GM18499 (cell line): ENCODE results near the gene AGTRAP.

ENCODE experiments used
- ATAC-seq: cut with Tn5 transposase; IDR thresholded peaks from one replicate; pipeline ENCODE4 v1.9.1; 2021; ENCODE audit warnings: moderate number of reproducible peaks; ENCODE audit not compliant: insufficient read depth, unreplicated experiment

Gene AGTRAP

DNA sequence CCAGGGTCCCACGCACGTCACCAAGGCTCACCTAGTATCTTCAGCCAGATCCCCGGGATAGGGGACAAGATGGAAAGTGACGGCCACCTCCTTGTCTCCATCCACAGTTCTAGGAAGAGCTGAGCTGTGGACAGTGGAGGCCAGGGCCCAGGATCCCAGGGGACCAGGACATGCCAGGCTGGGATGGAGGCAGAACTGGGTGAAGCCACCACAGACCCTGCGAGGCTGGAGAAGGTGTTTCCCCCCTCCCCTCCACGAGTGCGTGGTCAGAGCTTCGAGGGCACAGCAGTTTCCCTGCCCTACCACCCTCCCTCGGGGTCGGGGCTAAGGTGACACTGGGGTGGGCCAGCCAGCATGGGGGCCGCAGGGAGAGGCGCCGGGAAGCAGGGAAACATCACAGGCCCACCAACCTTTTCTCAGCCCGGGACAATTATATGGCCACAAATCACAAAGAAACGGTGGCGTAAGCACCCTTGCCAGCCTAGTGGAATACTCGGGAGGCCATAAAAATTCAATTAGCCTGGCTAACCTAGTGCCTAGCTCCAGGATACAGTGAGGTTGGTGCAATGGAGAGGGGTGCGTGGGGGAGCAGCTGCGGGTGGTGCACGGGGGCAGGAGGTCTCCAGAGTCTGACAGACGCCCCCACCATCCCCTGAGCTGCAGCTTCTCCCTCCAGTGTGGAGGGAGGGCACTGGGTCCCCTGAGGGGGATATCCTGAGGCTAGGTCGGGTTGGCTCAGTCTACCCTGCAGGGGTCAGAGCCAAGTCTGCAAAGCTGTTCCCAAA is 31.1 kb upstream of the AGTRAP start:
- ATAC-seq = no peak

GRCh38 chr1:11705596-11705995 is 30.3 kb upstream of the AGTRAP start:
- ATAC-seq = no peak

DNA sequence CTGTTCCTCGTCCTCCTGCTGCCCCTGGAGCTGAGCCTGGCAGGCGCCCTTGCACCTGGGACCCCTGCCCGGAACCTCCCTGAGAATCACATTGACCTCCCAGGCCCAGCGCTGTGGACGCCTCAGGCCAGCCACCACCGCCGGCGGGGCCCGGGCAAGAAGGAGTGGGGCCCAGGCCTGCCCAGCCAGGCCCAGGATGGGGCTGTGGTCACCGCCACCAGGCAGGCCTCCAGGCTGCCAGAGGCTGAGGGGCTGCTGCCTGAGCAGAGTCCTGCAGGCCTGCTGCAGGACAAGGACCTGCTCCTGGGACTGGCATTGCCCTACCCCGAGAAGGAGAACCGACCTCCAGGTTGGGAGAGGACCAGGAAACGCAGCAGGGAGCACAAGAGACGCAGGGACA is 29.6 kb upstream of the AGTRAP start:
- ATAC-seq = no peak

GRCh38 chr1:11707621-11708276 is 28.2 kb upstream of the AGTRAP start:
- ATAC-seq = no peak

DNA sequence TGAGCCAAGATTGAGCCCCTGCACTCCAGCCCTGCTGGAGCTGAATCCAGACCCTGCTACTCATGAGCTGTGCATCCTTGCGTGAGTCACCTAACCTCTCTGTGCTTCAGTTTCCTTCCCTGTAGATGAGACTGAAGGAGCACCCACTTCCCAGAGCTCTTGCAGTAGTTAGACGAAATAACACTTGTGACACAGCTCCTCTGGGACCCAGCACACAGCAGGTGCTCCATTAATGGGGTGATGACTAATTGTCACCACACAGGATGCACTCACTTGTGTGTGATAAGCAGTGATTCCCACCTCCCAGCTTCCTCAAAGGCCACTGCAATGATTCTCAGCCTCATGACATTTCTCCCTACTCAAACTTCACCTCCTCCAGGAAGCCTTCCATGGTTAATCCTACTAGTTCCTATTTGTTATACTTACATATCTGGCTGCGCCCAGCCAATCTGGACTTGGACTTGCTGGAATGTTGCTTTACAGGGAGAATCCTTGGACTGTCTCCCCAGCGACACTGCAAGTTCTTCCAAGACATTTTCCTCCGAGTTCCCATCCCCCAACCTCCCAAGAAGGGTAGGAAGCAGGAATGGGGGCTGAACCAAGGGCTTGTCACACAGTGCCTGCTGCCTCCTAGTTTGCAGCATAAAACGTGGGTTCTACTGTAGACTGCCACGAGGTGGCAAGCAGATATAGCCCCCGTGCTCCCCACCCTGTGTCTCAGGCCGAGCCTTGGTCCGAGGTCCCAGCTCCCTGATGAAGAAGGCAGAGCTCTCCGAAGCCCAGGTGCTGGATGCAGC is 27.2 kb upstream of the AGTRAP start:
- no peak for ATAC-seq

GRCh38 chr1:11711490-11711889 is 24.4 kb upstream of the AGTRAP start:
- ATAC-seq = no peak

- ATAC-seq = no peak
Measured at GRCh38 chr1:11712285-11712684, 23.7 kb upstream of the AGTRAP start.

DNA sequence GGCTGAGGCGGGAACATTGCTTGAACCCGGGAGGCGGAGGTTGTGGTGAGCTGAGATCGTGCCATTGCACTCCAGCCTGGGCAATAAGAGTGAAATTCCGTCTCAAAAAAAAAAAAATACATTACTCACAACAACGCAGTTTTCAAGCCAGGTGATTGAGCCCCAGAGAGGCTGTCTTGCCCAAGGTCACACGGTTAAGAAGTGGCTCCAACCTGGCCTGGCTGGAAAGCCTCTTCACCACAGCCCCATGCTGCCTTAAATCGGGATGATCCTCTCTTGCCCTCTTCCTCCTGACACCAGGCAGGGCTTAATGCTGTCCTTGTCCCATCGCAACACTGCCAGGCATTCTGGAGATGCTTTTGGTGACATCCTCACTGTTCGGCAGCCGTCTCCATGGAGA is 22.8 kb upstream of the AGTRAP start:
- no peak for ATAC-seq

GRCh38 chr1:11714831-11715575 is 20.9 kb upstream of the AGTRAP start:
- no peak for ATAC-seq

- no peak for ATAC-seq
Measured at GRCh38 chr1:11719313-11720032, 16.5 kb upstream of the AGTRAP start.

DNA sequence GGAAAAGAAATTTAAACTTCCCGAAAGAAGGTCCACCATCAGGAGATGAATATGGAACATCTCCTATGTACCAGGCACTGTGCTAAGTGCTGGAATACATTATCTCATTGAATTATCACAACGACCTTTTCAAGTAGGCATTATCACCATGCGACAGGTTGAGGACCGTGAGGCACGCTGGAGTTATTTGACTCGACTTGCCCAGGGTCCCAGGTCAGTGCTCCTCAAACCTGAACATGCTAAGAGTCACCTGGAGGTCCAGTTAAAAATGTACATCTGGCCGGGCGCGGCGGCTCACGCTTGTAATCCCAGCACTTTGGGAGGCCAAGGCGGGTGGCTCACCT is 15.9 kb upstream of the AGTRAP start:
- ATAC-seq = no peak

DNA sequence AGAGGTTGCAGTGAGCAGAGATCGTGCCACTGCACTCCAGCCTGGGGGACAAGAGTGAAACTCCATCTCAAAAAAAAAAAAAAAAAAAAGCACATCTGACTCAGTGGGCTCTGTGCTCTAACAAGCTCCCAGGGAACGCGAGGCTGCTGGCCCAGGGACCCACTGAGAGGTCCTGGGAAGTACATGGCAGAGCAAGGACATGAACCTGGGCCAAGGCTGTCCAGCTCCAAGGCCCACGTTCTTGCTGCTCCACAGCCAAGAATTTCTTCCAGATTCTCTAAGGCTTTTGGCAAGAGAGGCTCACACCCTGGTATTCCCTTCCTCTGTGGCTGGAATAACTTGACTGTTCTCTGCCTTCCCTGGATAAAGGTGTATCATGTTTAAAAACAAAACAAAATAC is 15.4 kb upstream of the AGTRAP start:
- ATAC-seq = no peak

DNA sequence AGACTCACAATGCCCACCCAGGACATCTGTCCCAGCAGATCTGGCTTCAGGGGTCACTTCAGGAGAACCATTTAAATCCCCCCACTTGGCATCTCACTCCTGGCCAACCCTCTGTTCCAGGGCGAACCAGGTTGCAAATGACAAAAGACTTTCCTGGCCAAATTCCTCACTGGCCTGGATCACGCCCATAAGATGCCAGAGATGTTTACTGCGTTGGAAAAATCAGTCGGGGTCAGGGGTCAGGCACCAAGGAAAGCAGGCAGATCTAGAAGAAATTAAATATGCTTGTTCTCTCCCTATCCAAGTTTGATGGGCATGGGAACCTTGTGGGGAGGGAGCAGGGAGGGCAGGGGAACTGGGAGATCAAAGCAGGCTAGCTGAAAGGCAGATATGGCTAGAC is 14.6 kb upstream of the AGTRAP start:
- ATAC-seq = no peak

GRCh38 chr1:11722538-11722937 is 13.4 kb upstream of the AGTRAP start:
- no peak for ATAC-seq

- no peak for ATAC-seq
Measured at GRCh38 chr1:11725616-11726015, 10.3 kb upstream of the AGTRAP start.

GRCh38 chr1:11727119-11727518 is 8.8 kb upstream of the AGTRAP start:
- no peak for ATAC-seq

DNA sequence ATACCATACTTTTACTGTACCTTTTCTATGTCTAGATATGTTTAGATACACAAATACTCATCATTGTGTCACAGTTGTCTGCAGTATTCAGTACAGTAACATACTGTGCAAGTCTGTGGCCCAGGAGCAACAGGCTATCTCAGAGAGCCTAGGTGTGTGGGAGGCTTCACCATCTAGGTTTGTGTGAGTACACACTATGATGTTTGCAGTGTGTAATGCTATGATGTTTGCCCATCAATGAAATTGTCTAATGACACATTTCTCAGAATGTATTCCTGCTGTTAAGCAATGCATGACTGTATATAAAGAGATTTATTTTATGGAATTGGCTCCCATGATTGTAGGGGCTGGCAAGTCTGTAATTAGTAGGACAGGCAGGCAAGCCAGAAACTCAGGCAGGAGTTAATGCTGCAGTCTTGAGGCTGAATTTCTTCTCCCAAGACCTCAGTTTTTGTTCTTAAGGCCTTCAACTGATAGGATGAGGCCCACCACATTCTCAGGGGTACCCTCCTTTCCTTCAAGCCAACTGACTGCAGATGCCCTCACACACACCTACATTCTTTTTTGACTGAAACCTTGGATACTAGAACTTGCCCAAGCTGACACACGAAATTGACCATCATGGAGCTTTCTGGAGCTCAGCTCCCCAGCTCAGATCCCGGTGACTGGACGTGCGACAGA is 7.7 kb upstream of the AGTRAP start:
- ATAC-seq = no peak

- no peak for ATAC-seq
Measured at GRCh38 chr1:11729155-11729497, 6.8 kb upstream of the AGTRAP start.
